Neural progenitor cell (in vitro differentiated cells): ENCODE measurements around the gene LBHD1.

Experiments
- EZH2 ChIP-seq: fragments of 200-600 bp; sonication (generic); IDR thresholded peaks from 2 replicates; pipeline ENCODE4 v1.6.1; 2017; ENCODE audit warnings: antibody characterized with exemption, mild to moderate bottlenecking, moderate library complexity
- EZH2phosphoT487 ChIP-seq: fragments of 200-600 bp; sonication (generic); IDR thresholded peaks from 2 replicates; pipeline ENCODE4 v1.6.1; 2017; ENCODE audit warnings: antibody characterized with exemption

DNA sequence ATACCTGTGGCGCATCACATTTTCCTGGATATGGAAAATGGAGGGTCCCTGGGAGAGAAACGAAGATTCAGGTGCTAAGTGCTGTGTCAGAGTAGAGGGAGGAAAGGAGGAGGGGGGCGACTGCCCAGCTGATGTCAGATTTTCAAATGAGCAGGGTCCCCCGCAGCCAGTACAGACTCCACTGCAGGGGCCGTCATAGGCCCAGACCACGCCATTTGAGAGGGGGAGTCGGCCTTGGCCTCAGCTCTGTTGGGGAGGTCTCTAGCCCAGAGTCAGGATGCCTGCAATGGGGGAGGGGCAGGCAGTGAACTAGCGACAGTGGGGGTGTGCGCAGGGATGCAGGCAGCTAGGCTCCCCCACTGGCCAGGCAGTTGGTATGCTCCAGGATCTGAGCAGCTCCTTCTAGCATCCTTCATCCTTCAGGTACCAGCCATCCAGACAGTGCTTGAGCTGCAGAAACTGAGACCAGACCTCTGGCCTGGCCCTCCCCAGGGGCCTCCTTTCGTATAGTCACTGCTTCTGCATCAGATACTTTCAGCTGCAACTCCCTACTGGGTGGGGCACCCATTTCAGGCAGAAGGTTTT, 35.3 kb upstream of the LBHD1 start, which contains the start of the genes BSCL2 and GNG3:
- no peak for TF ChIP-seq EZH2phosphoT487
- no peak for TF ChIP-seq EZH2
